Rectal smooth muscle tissue (tissue), 1 donor: Measurements from ENCODE around the gene PDE7B.

Source experiments
- H3K27ac ChIP-seq: one replicate; pipeline ENCODE4 v1.7.0; 2013; ENCODE audit warnings: low read depth, low read length, inconsistent platforms
- H3K27me3 ChIP-seq: one replicate; pipeline ENCODE4 v1.7.0; 2013; ENCODE audit warnings: low read length; ENCODE audit not compliant: control insufficient read depth, insufficient read depth
- H3K36me3 ChIP-seq: one replicate; pipeline ENCODE4 v1.7.0; 2013; ENCODE audit warnings: low read length; ENCODE audit not compliant: control insufficient read depth, insufficient read depth
- H3K4me1 ChIP-seq: one replicate; pipeline ENCODE4 v1.7.0; 2013; ENCODE audit warnings: low read length; ENCODE audit not compliant: control insufficient read depth, insufficient read depth
- H3K4me3 ChIP-seq: one replicate; pipeline ENCODE4 v1.7.0; 2013; ENCODE audit warnings: low read length
- H3K9ac ChIP-seq: one replicate; pipeline ENCODE4 v1.7.0; 2013; ENCODE audit warnings: low read length

The PDE7B gene

GRCh38 chr6:136163260-136163659, 311.8 kb downstream of the PDE7B start:
- H3K36me3 ChIP-seq, result no peaks in the 10 kb centered on the region
- no peaks in the 10 kb centered on the region for H3K4me1 ChIP-seq
- no peak overlapping the region for H3K4me3 ChIP-seq
- no peaks in the 10 kb centered on the region for H3K27me3 ChIP-seq
- H3K9ac ChIP-seq, result no peak overlapping the region
- H3K27ac ChIP-seq, result no peak overlapping the region

GRCh38 chr6:136166815-136167214, 315.3 kb downstream of the PDE7B start:
- H3K9ac ChIP-seq, result no peak overlapping the region
- H3K36me3 ChIP-seq, result no peaks in the 10 kb centered on the region
- no peak overlapping the region for H3K27ac ChIP-seq
- no peaks in the 10 kb centered on the region for H3K27me3 ChIP-seq
- no peaks in the 10 kb centered on the region for H3K4me1 ChIP-seq
- no peak overlapping the region for H3K4me3 ChIP-seq

GRCh38 chr6:136169394-136170148, 318.1 kb downstream of the PDE7B start:
- H3K27ac ChIP-seq, result no peak overlapping the region
- H3K27me3 ChIP-seq, result no peaks in the 10 kb centered on the region
- no peak overlapping the region for H3K9ac ChIP-seq
- no peak overlapping the region for H3K4me3 ChIP-seq
- no peaks in the 10 kb centered on the region for H3K4me1 ChIP-seq
- H3K36me3 ChIP-seq, result no peaks in the 10 kb centered on the region

GRCh38 chr6:136171231-136171630, 319.7 kb downstream of the PDE7B start:
- Histone ChIP-seq H3K4me3 (no peak overlapping the region), H3K27ac (no peak overlapping the region), H3K9ac (no peak overlapping the region), H3K4me1 (no peaks in the 10 kb centered on the region), H3K27me3 (no peaks in the 10 kb centered on the region), H3K36me3 (no peaks in the 10 kb centered on the region)

GRCh38 chr6:136173519-136174507, 322.3 kb downstream of the PDE7B start:
- Histone ChIP-seq H3K4me3 (no peak overlapping the region), H3K4me1 (no peaks in the 10 kb centered on the region), H3K36me3 (no peaks in the 10 kb centered on the region), H3K27ac (no peak overlapping the region), H3K27me3 (no peaks in the 10 kb centered on the region), H3K9ac (no peak overlapping the region)

GRCh38 chr6:136174510-136174909, 323.0 kb downstream of the PDE7B start:
- no peak overlapping the region for H3K4me3 ChIP-seq
- H3K27ac ChIP-seq, result no peak overlapping the region

GRCh38 chr6:136175873-136176272, 324.4 kb downstream of the PDE7B start:
- H3K27ac ChIP-seq, result no peak overlapping the region
- no peaks in the 10 kb centered on the region for H3K36me3 ChIP-seq
- H3K4me3 ChIP-seq, result no peak overlapping the region
- no peak overlapping the region for H3K9ac ChIP-seq
- H3K4me1 ChIP-seq, result peaks cover 2% of the 10 kb centered on the region
- H3K27me3 ChIP-seq, result no peaks in the 10 kb centered on the region

More at GRCh38 chr6:136174510-136174909, 323.0 kb downstream of the PDE7B start:
- H3K4me1 ChIP-seq, result no peaks in the 10 kb centered on the region
- no peaks in the 10 kb centered on the region for H3K27me3 ChIP-seq
- no peak overlapping the region for H3K9ac ChIP-seq
- H3K36me3 ChIP-seq, result no peaks in the 10 kb centered on the region

GRCh38 chr6:136178749-136179148, 327.2 kb downstream of the PDE7B start:
- no peaks in the 10 kb centered on the region for H3K36me3 ChIP-seq
- no peak overlapping the region for H3K4me3 ChIP-seq
- no peaks in the 10 kb centered on the region for H3K27me3 ChIP-seq
- H3K27ac ChIP-seq, result no peak overlapping the region
- H3K9ac ChIP-seq, result no peak overlapping the region
- H3K4me1 ChIP-seq, result peaks cover 2% of the 10 kb centered on the region

GRCh38 chr6:136180704-136181511, 329.4 kb downstream of the PDE7B start:
- Histone ChIP-seq H3K4me3 (no peak overlapping the region), H3K36me3 (no peaks in the 10 kb centered on the region), H3K27me3 (no peaks in the 10 kb centered on the region), H3K27ac (no peak overlapping the region), H3K4me1 (peaks cover 2% of the 10 kb centered on the region), H3K9ac (no peak overlapping the region)

GRCh38 chr6:136181512-136181833, 330.0 kb downstream of the PDE7B start:
- Histone ChIP-seq H3K27me3 (no peaks in the 10 kb centered on the region), H3K4me1 (peaks cover 2% of the 10 kb centered on the region), H3K4me3 (no peak overlapping the region), H3K27ac (no peak overlapping the region), H3K36me3 (no peaks in the 10 kb centered on the region), H3K9ac (no peak overlapping the region)

GRCh38 chr6:136181861-136182260, 330.4 kb downstream of the PDE7B start:
- H3K27me3 ChIP-seq, result no peaks in the 10 kb centered on the region
- no peak overlapping the region for H3K9ac ChIP-seq
- H3K4me1 ChIP-seq, result peaks cover 2% of the 10 kb centered on the region
- H3K27ac ChIP-seq, result no peak overlapping the region
- no peaks in the 10 kb centered on the region for H3K36me3 ChIP-seq
- H3K4me3 ChIP-seq, result no peak overlapping the region

- Histone ChIP-seq H3K27ac (no peak overlapping the region), H3K4me1 (peaks cover 2% of the 10 kb centered on the region), H3K27me3 (no peaks in the 10 kb centered on the region), H3K4me3 (no peak overlapping the region), H3K9ac (no peak overlapping the region), H3K36me3 (no peaks in the 10 kb centered on the region)
These were observed 333.2 kb downstream of the PDE7B start for GRCh38 chr6:136184738-136185137.
